ENCODE measurements around the gene STXBP6. TPM values are rescaled to one million over a fixed set of nuclear protein-coding genes. Genes with fewer than 3 reads are reported as not detected.

STXBP6 gene
- total and polyA plus RNA-seq, 12 donors, result 12.2 to 49.0 (median 24.4) TPM

DNA sequence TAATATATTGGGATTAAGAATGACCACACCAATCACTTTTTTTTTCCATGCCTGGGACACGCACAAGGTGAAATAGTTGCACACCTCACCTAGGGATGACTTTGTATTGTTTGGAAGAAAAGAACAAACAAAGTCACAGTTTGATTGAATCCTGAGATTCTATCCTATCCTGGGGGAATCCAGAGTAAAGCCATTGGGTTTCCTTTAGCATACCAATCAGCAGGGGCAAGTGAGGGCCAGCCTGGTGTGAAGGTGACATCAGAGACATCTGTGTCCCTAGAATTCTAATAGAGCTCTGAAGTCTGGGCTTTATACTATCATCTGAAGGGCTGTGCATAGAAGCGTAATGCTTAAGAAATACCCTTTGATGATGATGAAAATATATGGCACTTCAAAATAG, 199.9 kb downstream of the STXBP6 start:
- no peak for DNase-seq
- TF ChIP-seq, protein P1, sequence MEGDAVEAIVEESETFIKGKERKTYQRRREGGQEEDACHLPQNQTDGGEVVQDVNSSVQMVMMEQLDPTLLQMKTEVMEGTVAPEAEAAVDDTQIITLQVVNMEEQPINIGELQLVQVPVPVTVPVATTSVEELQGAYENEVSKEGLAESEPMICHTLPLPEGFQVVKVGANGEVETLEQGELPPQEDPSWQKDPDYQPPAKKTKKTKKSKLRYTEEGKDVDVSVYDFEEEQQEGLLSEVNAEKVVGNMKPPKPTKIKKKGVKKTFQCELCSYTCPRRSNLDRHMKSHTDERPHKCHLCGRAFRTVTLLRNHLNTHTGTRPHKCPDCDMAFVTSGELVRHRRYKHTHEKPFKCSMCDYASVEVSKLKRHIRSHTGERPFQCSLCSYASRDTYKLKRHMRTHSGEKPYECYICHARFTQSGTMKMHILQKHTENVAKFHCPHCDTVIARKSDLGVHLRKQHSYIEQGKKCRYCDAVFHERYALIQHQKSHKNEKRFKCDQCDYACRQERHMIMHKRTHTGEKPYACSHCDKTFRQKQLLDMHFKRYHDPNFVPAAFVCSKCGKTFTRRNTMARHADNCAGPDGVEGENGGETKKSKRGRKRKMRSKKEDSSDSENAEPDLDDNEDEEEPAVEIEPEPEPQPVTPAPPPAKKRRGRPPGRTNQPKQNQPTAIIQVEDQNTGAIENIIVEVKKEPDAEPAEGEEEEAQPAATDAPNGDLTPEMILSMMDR (IDR thresholded peaks at IDR 0.05), result no peak
- intact Hi-C loops (cut with DNase I), result no loop called here
- WGBS, 2 donors, result 96 to 98% methylated on average over 2 of the region's 2 CpGs
- no peaks in the 10 kb centered on the region for H3K9me3 ChIP-seq
- H3K4me3 ChIP-seq, result no peak overlapping the region
- no peaks in the 10 kb centered on the region for H3K27me3 ChIP-seq
- ATAC-seq, result no peak
- peaks cover 0 to 28% (median 0%) of the 10 kb centered on the region in 9 donors for H3K4me1 ChIP-seq
- H3K27ac ChIP-seq, result no peak overlapping the region
- peaks cover 0 to 35% (median 0%) of the 10 kb centered on the region in 9 donors for H3K36me3 ChIP-seq

DNA sequence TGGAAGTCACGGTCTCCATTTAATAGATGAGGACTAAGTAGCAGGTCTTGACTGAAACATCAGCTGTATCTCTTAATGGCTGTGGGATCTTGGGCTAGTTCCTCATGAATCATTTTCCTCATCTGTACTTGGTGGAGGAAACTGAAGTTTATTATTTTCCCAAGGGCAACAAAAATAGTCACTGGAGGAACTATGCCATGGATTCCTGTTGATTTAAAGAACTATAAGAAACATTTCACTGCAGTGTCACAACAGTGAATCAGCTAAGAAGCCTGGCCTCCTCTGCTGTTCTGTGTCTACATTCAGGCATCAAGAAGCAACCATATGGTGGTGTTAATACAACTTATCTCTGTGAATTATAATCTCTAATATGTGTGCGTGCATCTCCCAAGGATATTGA, 200.5 kb downstream of the STXBP6 start:
- Histone ChIP-seq H3K9me3 (no peaks in the 10 kb centered on the region), H3K4me3 (no peak overlapping the region), H3K27me3 (no peaks in the 10 kb centered on the region), H3K4me1 (peaks cover 0 to 25% (median 0%) of the 10 kb centered on the region in 9 donors), H3K27ac (no peak overlapping the region), H3K36me3 (peaks cover 0 to 29% (median 0%) of the 10 kb centered on the region in 9 donors)
- intact Hi-C loops (cut with DNase I), result no loop called here
- no peak for ATAC-seq
- 87 to 92% methylated on average over 2 of the region's 2 CpGs for WGBS, 2 donors
- no peak for DNase-seq
- TF ChIP-seq, protein P1 (IDR thresholded peaks at IDR 0.05), result no peak

DNA sequence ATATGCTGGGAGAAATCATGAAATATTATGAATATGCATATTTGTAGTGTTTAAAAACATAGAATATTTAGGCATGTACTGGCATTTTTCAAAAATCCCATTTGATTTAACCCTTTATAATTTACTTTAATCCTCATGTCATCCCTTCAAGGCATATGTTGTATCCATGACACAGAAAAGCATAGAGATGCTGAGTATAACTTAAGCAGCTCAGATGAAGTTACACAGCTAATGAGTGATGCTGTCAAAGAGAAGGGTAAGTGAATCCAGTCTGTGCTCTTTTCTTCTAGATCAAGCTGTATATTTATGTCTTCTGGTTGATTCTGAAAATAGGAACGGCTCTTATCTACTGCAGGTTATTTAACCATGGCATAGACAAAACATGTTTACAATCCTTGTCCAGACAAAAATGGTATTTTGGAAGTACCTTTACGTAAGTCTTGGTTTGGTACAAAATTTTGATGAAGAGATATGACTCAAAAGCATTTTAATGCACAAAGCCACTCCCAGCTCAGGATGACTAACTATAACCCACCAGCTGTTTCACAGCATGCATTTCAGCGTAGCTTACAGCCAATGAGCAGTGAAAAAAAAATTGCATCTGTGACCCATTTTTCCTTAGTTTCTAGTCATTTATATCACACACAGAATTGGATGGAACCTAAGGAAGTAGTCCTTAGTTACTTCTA, 201.7 kb downstream of the STXBP6 start:
- TF ChIP-seq, protein P1 (IDR thresholded peaks at IDR 0.05), result no peak
- H3K27ac ChIP-seq, result no peak overlapping the region
- no peak overlapping the region for H3K4me3 ChIP-seq
- H3K4me1 ChIP-seq, result peaks cover 0 to 29% (median 8%) of the 10 kb centered on the region in 9 donors
- H3K9me3 ChIP-seq, result no peaks in the 10 kb centered on the region
- no peak for ATAC-seq
- 50 to 61% methylated on average over 3 of the region's 3 CpGs for WGBS, 2 donors
- H3K27me3 ChIP-seq, result no peaks in the 10 kb centered on the region
- H3K36me3 ChIP-seq, result peaks cover 0 to 17% (median 0%) of the 10 kb centered on the region in 9 donors
- DNase-seq, result no peak
- intact Hi-C loops (cut with DNase I), result no loop called here

DNA sequence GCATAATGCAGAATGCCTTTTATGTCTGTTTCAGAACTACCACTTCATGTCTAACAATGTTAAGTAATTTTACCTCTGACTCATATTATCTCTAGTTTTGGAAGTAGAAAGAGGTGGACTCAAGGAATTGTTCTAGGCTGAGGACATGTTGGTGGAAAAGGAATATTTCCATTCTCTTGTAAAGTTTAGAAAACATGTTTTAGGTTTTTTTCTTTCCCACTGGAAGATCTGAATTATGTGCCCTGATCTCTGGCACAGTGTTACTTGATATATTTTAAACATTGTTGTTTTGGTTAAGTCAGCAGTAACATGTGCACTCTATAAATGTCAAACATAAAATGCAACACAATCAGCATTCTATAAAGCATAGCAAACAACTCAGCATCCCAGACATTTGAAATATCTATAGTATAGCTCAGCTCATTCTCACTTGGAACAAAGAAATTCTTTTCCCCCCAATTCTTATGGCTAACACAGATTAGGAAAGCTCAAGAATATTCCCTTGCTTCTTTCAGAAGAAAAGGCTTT, 202.3 kb downstream of the STXBP6 start:
- TF ChIP-seq, protein P1 (IDR thresholded peaks at IDR 0.05), result no peak
- no peak overlapping the region for H3K4me3 ChIP-seq
- H3K27me3 ChIP-seq, result no peaks in the 10 kb centered on the region
- ATAC-seq (no peak), DNase-seq (no peak)
- H3K27ac ChIP-seq, result no peak overlapping the region
- H3K9me3 ChIP-seq, result no peaks in the 10 kb centered on the region
- peaks cover 0 to 11% (median 0%) of the 10 kb centered on the region in 9 donors for H3K36me3 ChIP-seq
- intact Hi-C loops (cut with DNase I), result no loop called here
- H3K4me1 ChIP-seq, result peaks cover 0 to 33% (median 8%) of the 10 kb centered on the region in 9 donors
